Duodenal mucosa (tissue), 2 donors: ENCODE measurements around the gene MYO1D.
"Not testable (repeated sequence)": the region's sequence is repeated elsewhere in the genome, so short reads cannot be mapped to it uniquely, and the experiment has no call there.

ENCODE experiments used
- H3K27ac ChIP-seq: one replicate; pipeline ENCODE4 v1.7.0; 2013; ENCODE audit warnings: low read depth, low read length
- H3K27me3 ChIP-seq, 2 donors: one replicate each; pipeline ENCODE4 v1.7.0; 2013; ENCODE audit warnings: low read length in 2 of 2, control low read depth in 1 of 2; ENCODE audit not compliant: insufficient read depth in 2 of 2, control insufficient read depth in 1 of 2
- H3K36me3 ChIP-seq, 2 donors: one replicate each; pipeline ENCODE4 v1.7.0; 2013; ENCODE audit warnings: low read length in 2 of 2, control low read depth in 1 of 2; ENCODE audit not compliant: insufficient read depth in 2 of 2, control insufficient read depth in 1 of 2
- H3K4me1 ChIP-seq, 2 donors: one replicate each; pipeline ENCODE4 v1.7.0; 2013; ENCODE audit warnings: low read length in 2 of 2, control low read depth in 1 of 2; ENCODE audit not compliant: insufficient read depth in 2 of 2, control insufficient read depth in 1 of 2
- H3K4me3 ChIP-seq, 2 donors: one replicate each; pipeline ENCODE4 v1.7.0; 2013; ENCODE audit warnings: low read length in 2 of 2, low read depth in 1 of 2
- H3K9ac ChIP-seq, 2 donors: one replicate each; pipeline ENCODE4 v1.7.0; 2013; ENCODE audit warnings: low read length in 2 of 2, low read depth in 1 of 2
- H3K9me3 ChIP-seq, 2 donors: one replicate each; pipeline ENCODE4 v1.7.0; 2013; ENCODE audit warnings: low read length in 2 of 2, control low read depth in 1 of 2; ENCODE audit not compliant: control insufficient read depth in 1 of 2

The MYO1D gene

DNA sequence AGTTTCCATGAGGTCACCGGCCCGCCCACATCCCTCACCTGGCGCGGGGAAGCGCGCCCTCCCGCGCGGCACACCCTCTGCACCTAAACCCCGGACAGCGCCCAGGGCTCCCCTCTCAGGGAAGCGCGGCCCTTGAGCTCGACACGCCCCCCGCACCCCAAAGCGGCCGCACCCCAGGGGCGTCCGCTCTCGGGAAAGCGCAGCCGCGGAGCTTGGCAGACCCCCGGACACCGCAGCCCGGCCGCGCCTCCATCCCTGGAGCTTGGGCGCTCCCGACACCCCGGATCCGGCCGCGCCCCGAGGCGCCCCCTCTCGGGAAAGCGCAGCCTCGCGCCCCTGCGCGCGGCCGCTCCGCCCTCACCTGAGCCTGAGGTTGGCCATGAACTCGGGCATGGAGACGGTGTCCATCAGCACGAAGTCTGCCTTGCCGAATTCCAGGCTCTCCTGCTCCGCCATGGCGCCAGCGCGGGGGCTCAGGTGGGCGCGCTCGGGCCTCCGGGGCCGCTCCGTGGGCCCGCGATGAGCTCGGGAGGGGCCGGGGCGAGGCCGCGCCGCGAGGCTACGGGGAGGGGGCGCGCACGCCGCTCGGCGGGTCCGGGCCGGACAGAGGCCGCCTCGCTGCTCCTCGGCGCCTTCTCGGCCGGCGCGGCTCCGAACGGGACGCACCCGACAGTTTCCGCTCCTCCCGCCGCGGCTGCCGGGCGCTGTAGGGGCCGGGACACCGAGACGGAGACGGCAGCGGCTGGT lies at the start of gene MYO1D:
Gene MYO1D, minus strand, starts transcription at position 708 of the 747 bp plus-strand sequence. Its CDS starts 252 bp downstream, at position 456.
- H3K9me3 ChIP-seq: no peaks in the 10 kb centered on the region
- peak within 1 kb of the TSS; percentile 81 to 92 for H3K4me3 ChIP-seq
- H3K27ac ChIP-seq: peak within 1 kb of the TSS; percentile 95
- no peaks in the 10 kb centered on the region for H3K27me3 ChIP-seq
- peaks cover 0 to 5% of the 10 kb centered on the region in 2 donors for H3K36me3 ChIP-seq
- H3K9ac ChIP-seq: peak within 1 kb of the TSS; percentile 74 to 85
- H3K4me1 ChIP-seq: peaks cover 39 to 49% of the 10 kb centered on the region in 2 donors

DNA sequence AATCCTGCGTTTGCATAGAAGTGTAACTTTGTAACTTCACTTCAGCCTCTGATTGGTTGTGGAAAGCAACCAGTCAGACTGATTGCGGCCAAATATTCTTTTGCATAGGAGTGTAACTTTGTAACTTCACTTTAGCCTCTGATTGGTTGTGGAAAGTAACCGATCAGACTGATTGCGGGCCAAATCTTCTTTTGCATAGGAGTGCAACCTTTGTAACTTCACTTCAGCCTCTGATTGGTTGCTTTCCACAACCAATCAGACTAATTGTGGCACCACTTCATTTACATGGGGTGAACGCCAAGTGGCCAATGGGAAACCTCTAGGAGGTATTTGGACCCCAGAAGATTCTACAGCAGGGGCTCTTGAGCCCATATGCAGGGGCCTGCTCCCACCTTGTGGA lies 49.3 kb upstream of the MYO1D start:
- no peak overlapping the region for H3K4me3 ChIP-seq
- H3K4me1 ChIP-seq: peaks cover 13 to 22% of the 10 kb centered on the region in 2 donors
- H3K36me3 ChIP-seq: peaks cover 0 to 1% of the 10 kb centered on the region in 2 donors
- H3K9me3 ChIP-seq: no peaks in the 10 kb centered on the region
- H3K9ac ChIP-seq: no peak overlapping the region
- H3K27ac ChIP-seq: no peak overlapping the region
- H3K27me3 ChIP-seq: peaks cover 9 to 18% of the 10 kb centered on the region in 2 donors

DNA sequence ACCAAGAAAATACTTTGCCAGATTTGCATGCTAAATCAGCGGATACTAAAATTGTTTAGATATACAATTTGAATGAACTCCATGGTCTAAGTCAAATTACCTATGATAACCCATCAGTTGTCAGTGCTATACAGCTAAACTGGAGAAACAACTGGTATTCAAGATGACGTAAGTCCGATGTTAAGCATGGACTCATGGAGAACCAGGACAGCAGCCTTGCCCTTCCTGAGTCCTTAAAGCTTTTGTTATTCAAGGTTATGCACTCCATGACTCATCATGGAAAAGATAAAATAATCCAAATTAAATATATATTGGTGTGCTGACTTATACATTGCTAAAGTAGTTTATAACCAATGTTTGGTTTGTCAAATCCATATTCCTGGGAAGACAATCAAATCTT lies 47.0 kb upstream of the MYO1D start:
- H3K27ac ChIP-seq, H3K9ac ChIP-seq, H3K9me3 ChIP-seq, H3K36me3 ChIP-seq, H3K27me3 ChIP-seq, H3K4me3 ChIP-seq: not testable (repeated sequence)
- H3K4me1 ChIP-seq: peaks cover 10 to 12% of the 10 kb centered on the region in 2 donors

DNA sequence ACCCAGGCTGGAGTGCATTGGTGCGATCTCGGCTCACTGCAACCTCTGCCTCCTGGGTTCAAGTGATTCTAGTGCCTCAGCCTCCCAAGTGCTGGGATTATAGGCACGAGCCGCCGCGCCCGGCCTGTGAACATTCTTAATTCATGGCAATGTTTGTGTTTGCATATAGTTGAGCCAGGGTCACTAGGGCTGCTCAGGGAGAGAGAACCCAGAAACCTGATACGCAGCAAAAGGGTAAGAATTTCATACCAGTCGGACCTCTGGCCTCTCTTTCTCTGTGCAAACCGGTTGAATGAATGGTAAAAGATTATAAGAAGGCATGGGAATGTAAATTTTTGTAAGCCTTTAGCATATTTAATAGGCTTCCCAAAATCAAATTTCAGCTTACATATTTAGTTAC lies 44.1 kb upstream of the MYO1D start:
- H3K9ac ChIP-seq: no peak overlapping the region
- no peak overlapping the region for H3K4me3 ChIP-seq
- no peaks in the 10 kb centered on the region for H3K9me3 ChIP-seq
- no peak overlapping the region for H3K27ac ChIP-seq
- no peaks in the 10 kb centered on the region for H3K27me3 ChIP-seq
- no peaks in the 10 kb centered on the region for H3K36me3 ChIP-seq
- H3K4me1 ChIP-seq: no peaks in the 10 kb centered on the region

DNA sequence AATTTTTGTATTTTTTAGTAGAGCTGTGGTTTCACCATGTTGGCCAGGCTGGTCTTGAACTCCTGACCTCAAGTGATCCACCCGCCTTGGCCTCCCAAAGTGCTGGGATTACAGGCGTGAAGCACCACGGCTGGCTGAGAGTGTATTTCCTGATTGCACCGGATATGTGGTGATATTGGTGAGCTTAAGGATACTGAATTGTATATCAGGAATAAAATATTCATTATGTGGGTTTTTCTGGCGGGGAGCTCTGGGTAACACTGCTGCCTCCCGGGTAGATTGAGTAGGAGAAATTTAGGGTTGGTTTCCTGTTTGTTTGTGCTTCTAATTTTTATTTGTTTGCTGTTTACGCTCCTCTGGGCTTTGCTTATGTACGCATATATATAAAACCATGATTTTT lies 43.4 kb upstream of the MYO1D start:
- Histone ChIP-seq H3K4me1 (no peaks in the 10 kb centered on the region), H3K36me3 (no peaks in the 10 kb centered on the region), H3K27ac (no peak overlapping the region), H3K9me3 (no peaks in the 10 kb centered on the region), H3K9ac (no peak overlapping the region), H3K27me3 (no peaks in the 10 kb centered on the region), H3K4me3 (no peak overlapping the region)

DNA sequence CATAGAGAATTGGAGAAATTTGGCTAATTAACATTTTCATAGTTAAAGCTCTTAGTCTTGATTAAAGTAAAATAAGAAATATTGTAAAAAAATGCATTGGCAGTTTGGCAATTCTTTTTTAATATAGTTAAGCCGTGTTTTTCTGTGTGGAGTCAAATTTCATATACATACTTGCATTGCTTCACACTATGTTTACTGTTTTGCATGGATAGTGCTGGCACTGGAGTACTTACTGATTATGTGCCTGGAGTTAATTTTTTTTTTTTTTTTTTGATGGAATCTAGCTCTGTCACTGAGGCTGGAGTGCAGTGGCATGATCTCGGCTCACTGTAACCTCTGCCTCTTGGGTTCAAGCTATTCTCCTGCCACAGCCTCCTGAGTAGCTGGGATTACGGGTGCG lies 43.0 kb upstream of the MYO1D start:
- H3K27me3 ChIP-seq, H3K27ac ChIP-seq, H3K4me1 ChIP-seq, H3K9ac ChIP-seq, H3K4me3 ChIP-seq, H3K36me3 ChIP-seq, H3K9me3 ChIP-seq: not testable (repeated sequence)

DNA sequence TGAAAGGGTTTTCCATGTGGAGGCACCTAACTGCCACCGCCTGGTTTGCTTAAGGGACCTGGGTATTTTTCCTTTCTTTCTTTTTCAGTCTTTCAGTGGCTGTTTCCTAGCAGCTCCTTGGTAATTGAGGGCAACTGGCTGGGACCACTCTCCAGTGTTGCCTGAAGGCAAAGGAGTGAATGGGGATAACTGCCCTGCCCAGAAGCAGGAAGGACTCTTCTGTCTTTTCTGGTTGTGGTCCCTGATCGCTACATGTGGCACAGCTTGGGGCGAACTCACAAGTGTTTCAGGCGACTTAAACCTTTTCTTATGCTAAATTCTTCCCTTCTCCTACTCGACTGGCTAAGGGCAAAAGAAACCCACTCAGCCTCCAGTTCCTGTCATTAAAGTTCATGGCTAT lies 40.9 kb upstream of the MYO1D start:
- H3K27ac ChIP-seq: no peak overlapping the region
- H3K36me3 ChIP-seq: no peaks in the 10 kb centered on the region
- H3K9ac ChIP-seq: no peak overlapping the region
- H3K4me1 ChIP-seq: peaks cover 0 to under 1% of the 10 kb centered on the region in 2 donors
- H3K9me3 ChIP-seq: no peaks in the 10 kb centered on the region
- H3K27me3 ChIP-seq: no peaks in the 10 kb centered on the region
- no peak overlapping the region for H3K4me3 ChIP-seq

DNA sequence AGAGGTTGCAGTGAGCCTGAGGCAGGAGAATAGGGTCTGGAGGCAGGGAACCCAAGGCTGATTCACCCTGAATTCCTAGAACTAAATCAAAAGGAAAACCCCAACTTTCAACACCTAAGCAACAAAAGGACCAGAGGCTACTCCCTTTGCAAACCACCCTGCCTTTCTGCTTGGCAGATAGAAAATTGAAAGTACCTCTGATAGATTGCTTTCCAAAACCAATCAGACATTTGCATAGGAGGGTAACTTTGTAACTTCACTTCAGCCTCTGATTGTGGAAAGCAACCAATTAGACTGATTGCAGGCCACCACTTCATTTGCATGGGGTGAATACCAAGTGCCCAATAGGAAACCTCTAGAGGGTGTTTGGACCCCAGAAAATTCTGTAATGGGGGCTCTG lies 40.2 kb upstream of the MYO1D start:
- Histone ChIP-seq H3K9me3 (no peaks in the 10 kb centered on the region), H3K4me3 (no peak overlapping the region), H3K27ac (no peak overlapping the region), H3K9ac (no peak overlapping the region), H3K36me3 (no peaks in the 10 kb centered on the region), H3K4me1 (peaks cover 5 to 8% of the 10 kb centered on the region in 2 donors), H3K27me3 (no peaks in the 10 kb centered on the region)

DNA sequence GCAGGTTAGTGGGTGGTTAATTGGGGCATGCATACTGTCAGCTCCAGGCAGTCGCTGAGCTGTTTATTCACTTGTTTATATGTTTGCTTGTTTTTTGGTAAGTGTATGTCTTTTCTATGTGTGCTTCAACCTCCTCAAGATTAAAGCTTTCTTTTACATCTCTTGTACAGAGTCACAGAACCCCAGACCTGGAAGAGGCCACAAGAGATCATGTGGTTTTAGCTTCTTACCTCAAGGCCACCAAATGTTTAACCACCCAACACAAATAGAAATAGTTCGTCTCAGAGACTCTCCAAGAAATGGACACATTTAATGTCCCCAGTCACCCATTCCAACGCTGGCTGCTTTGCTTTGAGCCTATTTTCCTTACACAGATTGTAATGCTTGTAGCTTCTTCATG lies 39.2 kb upstream of the MYO1D start:
- Histone ChIP-seq H3K9me3 (no peaks in the 10 kb centered on the region), H3K27ac (no peak overlapping the region), H3K36me3 (no peaks in the 10 kb centered on the region), H3K9ac (no peak overlapping the region), H3K4me3 (no peak overlapping the region), H3K27me3 (no peaks in the 10 kb centered on the region), H3K4me1 (peaks cover 14 to 17% of the 10 kb centered on the region in 2 donors)

DNA sequence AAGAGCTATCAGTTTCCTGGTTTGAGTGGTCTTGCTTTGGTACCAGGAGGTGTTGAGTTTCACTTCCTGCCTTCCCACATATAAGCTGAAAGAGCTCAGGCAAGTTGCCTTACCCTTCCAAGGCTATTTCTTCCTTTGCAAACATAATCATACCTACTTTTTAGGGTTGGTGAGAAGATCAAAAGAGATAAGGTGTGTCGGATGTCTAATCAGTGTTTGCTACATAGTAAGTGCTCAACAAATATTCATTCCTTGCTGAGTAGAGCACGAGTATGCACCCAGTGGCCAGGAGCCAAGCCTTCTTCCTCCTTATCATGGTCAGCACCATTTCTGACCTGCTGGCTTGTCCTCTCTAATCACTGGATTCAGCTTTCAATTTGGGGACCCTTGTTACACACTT lies 38.3 kb upstream of the MYO1D start:
- no peak overlapping the region for H3K27ac ChIP-seq
- no peak overlapping the region for H3K9ac ChIP-seq
- no peaks in the 10 kb centered on the region for H3K36me3 ChIP-seq
- H3K27me3 ChIP-seq: no peaks in the 10 kb centered on the region
- H3K4me1 ChIP-seq: peaks cover 23 to 26% of the 10 kb centered on the region in 2 donors
- H3K9me3 ChIP-seq: no peaks in the 10 kb centered on the region
- no peak overlapping the region for H3K4me3 ChIP-seq
